Gastrocnemius medialis (tissue), 4 donors: ENCODE data around the gene MAP2. TPM values are rescaled to one million over a fixed set of nuclear protein-coding genes. Genes with fewer than 3 reads are reported as not detected.

Experiments
- ATAC-seq, 2 donors: fragments of 150-250 bp; one replicate each; pipeline ENCODE4 v1.9.1; 2016
- DNase-seq, 2 donors: peaks; one replicate each; pipeline ENCODE4 v3.0.0-alpha.2; 2019
- H3K27ac ChIP-seq, 4 donors: fragments of 200-600 bp; sonication (generic); 1 replicate in 1 of 4; 2 replicates in 3 of 4; pipeline ENCODE4 v1.5.1; 2016 to 2018; ENCODE audit warnings: mild to moderate bottlenecking in 2 of 4, moderate library complexity in 1 of 4
- H3K27me3 ChIP-seq, 3 donors: fragments of 200-600 bp; sonication (generic) in 2 of 3; 1 replicate in 1 of 3; 2 replicates in 2 of 3; pipeline versions ENCODE4 v1.5.1 to v1.6.0; 2016 to 2019; ENCODE audit warnings: mild to moderate bottlenecking in 1 of 3, moderate library complexity in 1 of 3
- H3K36me3 ChIP-seq, 2 donors: fragments of 200-600 bp; sonication (generic) in 1 of 2; one replicate each; pipeline ENCODE4 v1.5.1; 2017 to 2018
- H3K4me1 ChIP-seq, 2 donors: fragments of 200-600 bp; sonication (generic) in 1 of 2; one replicate each; pipeline ENCODE4 v1.5.1; 2016 to 2017; ENCODE audit warnings: mild to moderate bottlenecking in 2 of 2
- H3K4me3 ChIP-seq, 4 donors: fragments of 200-600 bp; sonication (generic) in 3 of 4; 1 replicate in 1 of 4; 2 replicates in 3 of 4; pipeline ENCODE4 v1.5.1; 2016 to 2019; ENCODE audit warnings: mild to moderate bottlenecking in 2 of 4
- H3K9me3 ChIP-seq, 3 donors: fragments of 200-600 bp; sonication (generic) in 2 of 3; 1 replicate in 1 of 3; 2 replicates in 2 of 3; pipeline ENCODE4 v1.5.1; 2016 to 2019
- CTCF ChIP-seq, 5 experiments: fragments of 450-650 bp in 3 of 5; fragments of 200-600 bp in 2 of 5; sonication (generic) in 2 of 5; IDR thresholded peaks in 4 of 5; conservative IDR thresholded peaks in 1 of 5; 1 replicate in 4 of 5; 2 replicates in 1 of 5; pipeline ENCODE4 v1.5.1; 2016 to 2019; ENCODE audit warnings: antibody characterized with exemption in 5 of 5, mild to moderate bottlenecking in 3 of 5, moderate library complexity in 3 of 5
- POLR2A ChIP-seq, 2 donors: fragments of 450-650 bp; IDR thresholded peaks; one replicate each; pipeline ENCODE4 v1.6.1; 2017; ENCODE audit warnings: antibody characterized with exemption in 2 of 2, mild to moderate bottlenecking in 2 of 2, moderate library complexity in 2 of 2
- in situ Hi-C, 4 donors: fragments of 200-750 bp; cut with MboI; loops; one replicate each; pipeline versions ENCODE4 v1.15.0 to v1.8.0; 2017; ENCODE audit warnings: low sequenced_read_pairs in 4 of 4
- intact Hi-C: fragments of 100-400 bp; cut with DNase I; formaldehyde crosslinking; loops from one replicate; pipeline ENCODE4 v1.15.1; 2023; ENCODE audit warnings: low total_unique reads
- total RNA-seq, 4 donors: library from RNA; depleted of rRNA; stranded (reverse); fragments of >200 nt; gene quantifications; one replicate each; pipeline versions ENCODE4 v1.1.0 to v1.2.3, GENCODE V29; 2016

Gene MAP2
- total RNA-seq, 4 donors from 2014 or later, result 1.8 to 2.7 (median 2.2) TPM

- no peaks in the 10 kb centered on the region for H3K27me3 ChIP-seq
- H3K4me1 ChIP-seq, result no peaks in the 10 kb centered on the region
- in situ Hi-C loops (no loop called here), intact Hi-C loops (no loop called here)
- ATAC-seq (no peak), DNase-seq (no peak)
- no peaks in the 10 kb centered on the region for H3K9me3 ChIP-seq
- H3K27ac ChIP-seq, result no peak overlapping the region
- H3K4me3 ChIP-seq, result no peak overlapping the region
- H3K36me3 ChIP-seq, result no peaks in the 10 kb centered on the region
- TF ChIP-seq CTCF (IDR thresholded peaks at IDR 0.05 in 4 of 5, conservative IDR thresholded peaks at IDR 0.05 in 1 of 5), result no peak
- TF ChIP-seq POLR2A (IDR thresholded peaks at IDR 0.05), result no peak
These were observed 213.4 kb downstream of the MAP2 start for GRCh38 chr2:209637293-209637692.

DNA sequence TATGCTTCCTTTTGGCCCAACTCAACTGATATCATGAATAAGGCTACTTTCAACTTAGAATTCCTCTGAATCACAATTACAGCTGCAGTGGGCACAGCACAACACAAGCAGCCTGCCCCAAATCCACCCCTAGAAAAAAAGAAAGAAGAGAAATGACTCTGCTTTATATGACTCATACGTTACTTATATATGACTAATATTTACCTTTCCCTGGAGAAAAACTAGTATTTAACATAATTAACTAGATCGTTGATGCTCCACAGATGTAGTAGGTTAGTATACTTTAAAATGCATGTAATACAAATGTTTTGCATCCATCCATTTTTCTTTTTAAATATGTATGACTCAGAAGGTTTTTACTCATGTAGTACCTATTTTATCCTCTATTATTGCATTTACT is 214.5 kb downstream of the MAP2 start:
- Histone ChIP-seq H3K4me3 (no peak overlapping the region), H3K27ac (no peak overlapping the region), H3K36me3 (no peaks in the 10 kb centered on the region), H3K9me3 (no peaks in the 10 kb centered on the region), H3K4me1 (no peaks in the 10 kb centered on the region), H3K27me3 (no peaks in the 10 kb centered on the region)
- ATAC-seq (no peak), DNase-seq (no peak)
- in situ Hi-C loops (no loop called here), intact Hi-C loops (no loop called here)
- no peak for TF ChIP-seq POLR2A (IDR thresholded peaks at IDR 0.05)
- no peak for TF ChIP-seq CTCF (IDR thresholded peaks at IDR 0.05 in 4 of 5, conservative IDR thresholded peaks at IDR 0.05 in 1 of 5)

DNA sequence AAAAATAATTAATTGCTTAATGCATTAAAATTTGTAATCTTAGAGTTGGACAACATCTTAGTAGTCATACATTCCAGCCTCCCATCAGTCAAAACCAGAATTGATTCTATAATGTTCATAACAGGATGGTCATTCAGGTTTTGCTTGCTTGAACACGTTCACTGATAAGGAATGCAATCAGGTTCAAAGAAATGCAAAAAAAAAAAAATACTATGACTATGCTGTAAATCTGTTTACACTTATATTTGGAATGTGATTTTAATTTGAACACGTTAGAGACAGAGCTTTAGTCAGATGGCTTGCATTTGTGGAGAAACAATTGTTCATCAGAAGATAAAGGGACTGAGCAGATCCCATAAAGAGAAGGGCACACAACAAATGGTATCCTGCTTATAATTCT is 216.5 kb downstream of the MAP2 start:
- no peak overlapping the region for H3K27ac ChIP-seq
- no peak for ATAC-seq
- H3K9me3 ChIP-seq, result no peaks in the 10 kb centered on the region
- no peaks in the 10 kb centered on the region for H3K27me3 ChIP-seq
- no peaks in the 10 kb centered on the region for H3K36me3 ChIP-seq
- in situ Hi-C loops (no loop called here), intact Hi-C loops (no loop called here)
- no peaks in the 10 kb centered on the region for H3K4me1 ChIP-seq
- TF ChIP-seq CTCF (IDR thresholded peaks at IDR 0.05 in 4 of 5, conservative IDR thresholded peaks at IDR 0.05 in 1 of 5) (no peak), POLR2A (IDR thresholded peaks at IDR 0.05) (no peak)
- no peak for DNase-seq
- no peak overlapping the region for H3K4me3 ChIP-seq

GRCh38 chr2:209642146-209642820 is 218.4 kb downstream of the MAP2 start:
- intact Hi-C loops, result no loop called here
- no peak overlapping the region for H3K27ac ChIP-seq
- in situ Hi-C loops, result no loop called here
- DNase-seq, result no peak
- no peak overlapping the region for H3K4me3 ChIP-seq
- H3K27me3 ChIP-seq, result no peaks in the 10 kb centered on the region
- no peaks in the 10 kb centered on the region for H3K36me3 ChIP-seq
- no peaks in the 10 kb centered on the region for H3K4me1 ChIP-seq
- TF ChIP-seq POLR2A (IDR thresholded peaks at IDR 0.05) (no peak), CTCF (IDR thresholded peaks at IDR 0.05 in 4 of 5, conservative IDR thresholded peaks at IDR 0.05 in 1 of 5) (no peak)
- no peak for ATAC-seq
- H3K9me3 ChIP-seq, result no peaks in the 10 kb centered on the region

DNA sequence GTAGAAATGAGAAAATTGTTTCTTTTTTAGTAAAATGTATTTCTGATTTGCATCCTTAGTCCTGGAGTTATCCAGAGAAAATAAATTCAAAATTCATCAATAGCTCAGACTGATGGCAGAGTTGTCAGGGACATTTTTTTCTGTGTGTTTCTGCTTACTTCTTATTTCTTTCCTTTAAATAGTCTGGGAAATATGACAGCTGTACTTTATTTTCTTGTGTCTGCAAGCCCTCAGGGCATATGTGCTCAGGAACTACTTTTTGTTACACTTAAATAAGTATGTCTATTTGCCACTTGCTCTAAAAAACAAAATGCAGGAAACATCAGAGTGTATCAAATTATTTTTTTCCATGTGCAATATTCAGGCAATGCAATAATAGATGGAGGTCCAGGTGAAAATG is 221.0 kb downstream of the MAP2 start:
- H3K27me3 ChIP-seq, result no peaks in the 10 kb centered on the region
- no peak for DNase-seq
- H3K4me3 ChIP-seq, result no peak overlapping the region
- in situ Hi-C loops (no loop called here), intact Hi-C loops (no loop called here)
- TF ChIP-seq CTCF (IDR thresholded peaks at IDR 0.05 in 4 of 5, conservative IDR thresholded peaks at IDR 0.05 in 1 of 5), result no peak
- H3K4me1 ChIP-seq, result no peaks in the 10 kb centered on the region
- no peaks in the 10 kb centered on the region for H3K9me3 ChIP-seq
- no peak for ATAC-seq
- no peak overlapping the region for H3K27ac ChIP-seq
- no peaks in the 10 kb centered on the region for H3K36me3 ChIP-seq
